IPS DF 6.9 (cell line): ENCODE data around the gene CWC25.

Source experiments
- DNase-seq: peaks from one replicate; pipeline ENCODE4 v3.0.0-alpha.2; 2013; ENCODE audit warnings: low read depth, low spot score
- H3K27ac ChIP-seq: one replicate; pipeline ENCODE4 v1.5.1; 2013; ENCODE audit warnings: low read length, control low read depth
- H3K27me3 ChIP-seq: 2 replicates; pipeline ENCODE4 v1.6.1; 2013; ENCODE audit warnings: mild to moderate bottlenecking, low read length; ENCODE audit not compliant: control insufficient read depth, insufficient read depth
- H3K36me3 ChIP-seq: 2 replicates; pipeline ENCODE4 v1.6.1; 2013; ENCODE audit warnings: low read length; ENCODE audit not compliant: control insufficient read depth, insufficient read depth
- H3K4me1 ChIP-seq: 2 replicates; pipeline ENCODE4 v1.6.1; 2013; ENCODE audit warnings: low read length; ENCODE audit not compliant: control insufficient read depth, insufficient read depth
- H3K4me3 ChIP-seq: 2 replicates; pipeline ENCODE4 v1.5.1; 2013; ENCODE audit warnings: mild to moderate bottlenecking, low read length
- H3K9me3 ChIP-seq: 2 replicates; pipeline ENCODE4 v1.6.1; 2013; ENCODE audit warnings: low read length, inconsistent platforms; ENCODE audit not compliant: control insufficient read depth, insufficient read depth
- WGBS: extraction: QIAGEN DNeasy Blood & Tissue Kit; methylation state at CpG from one replicate; pipeline ENCODE4 v1.1.7; 2013; ENCODE audit warnings: mixed read lengths, missing lambda C conversion rate; ENCODE audit not compliant: insufficient read length, insufficient coverage; 5-methylcytosine and 5-hydroxymethylcytosine counted together

Gene CWC25

GRCh38 chr17:38850374-38850773 is 25.3 kb upstream of the CWC25 start:
- WGBS, result no CpG with 5 or more reads among the region's 7 CpGs
- H3K27me3 ChIP-seq, result no peaks in the 10 kb centered on the region
- peaks cover 32% of the 10 kb centered on the region; the same call in 1 of the 2 replicates for H3K36me3 ChIP-seq
- no peak for DNase-seq
- H3K4me3 ChIP-seq, result no peak overlapping the region
- H3K9me3 ChIP-seq, result no peaks in the 10 kb centered on the region
- H3K4me1 ChIP-seq, result no peaks in the 10 kb centered on the region
- no peak overlapping the region for H3K27ac ChIP-seq

GRCh38 chr17:38848939-38849605 is 24.0 kb upstream of the CWC25 start:
- Histone ChIP-seq H3K9me3 (no peaks in the 10 kb centered on the region), H3K27me3 (no peaks in the 10 kb centered on the region), H3K4me1 (no peaks in the 10 kb centered on the region), H3K27ac (no peak overlapping the region), H3K4me3 (no peak overlapping the region), H3K36me3 (peaks cover 32% of the 10 kb centered on the region; the same call in 1 of the 2 replicates)
- WGBS, result 100% methylated on average over 2 of the region's 16 CpGs
- no peak for DNase-seq

GRCh38 chr17:38848557-38848891 is 23.4 kb upstream of the CWC25 start:
- Histone ChIP-seq H3K27ac (no peak overlapping the region), H3K4me3 (no peak overlapping the region), H3K27me3 (no peaks in the 10 kb centered on the region), H3K4me1 (no peaks in the 10 kb centered on the region), H3K9me3 (no peaks in the 10 kb centered on the region), H3K36me3 (peaks cover 32% of the 10 kb centered on the region; the same call in 1 of the 2 replicates)
- no CpG with 5 or more reads among the region's 1 CpG for WGBS
- no peak for DNase-seq

GRCh38 chr17:38844261-38844757 is 19.2 kb upstream of the CWC25 start:
- no peak overlapping the region for H3K4me3 ChIP-seq
- DNase-seq, result no peak

GRCh38 chr17:38825762-38826247 is 684 bp upstream of the CWC25 start:
- Histone ChIP-seq H3K36me3 (no peaks in the 10 kb centered on the region; the same call in 1 of the 2 replicates), H3K27me3 (no peaks in the 10 kb centered on the region), H3K4me1 (no peaks in the 10 kb centered on the region), H3K27ac (no peak overlapping the region), H3K9me3 (no peaks in the 10 kb centered on the region), H3K4me3 (peak overlapping the region; percentile 81; the same call in 1 of the 2 replicates)
- WGBS, result no CpG with 5 or more reads among the region's 17 CpGs
- no peak for DNase-seq

More at GRCh38 chr17:38844261-38844757, 19.2 kb upstream of the CWC25 start:
- peaks cover 1% of the 10 kb centered on the region; the same call in 1 of the 2 replicates for H3K4me1 ChIP-seq
- H3K27me3 ChIP-seq, result no peaks in the 10 kb centered on the region
- no peaks in the 10 kb centered on the region for H3K9me3 ChIP-seq
- no peak overlapping the region for H3K27ac ChIP-seq
- WGBS, result no CpG with 5 or more reads among the region's 13 CpGs
- H3K36me3 ChIP-seq, result peaks cover 16% of the 10 kb centered on the region; the same call in 1 of the 2 replicates

GRCh38 chr17:38815576-38816193 is 9.4 kb downstream of the CWC25 start:
- H3K9me3 ChIP-seq, result no peaks in the 10 kb centered on the region
- no CpG with 5 or more reads among the region's 8 CpGs for whole genome bisulfite sequencing
- H3K27ac ChIP-seq, result no peak overlapping the region
- no peak overlapping the region for H3K4me3 ChIP-seq
- DNase-seq, result no peak
- H3K4me1 ChIP-seq, result no peaks in the 10 kb centered on the region; the same call in 1 of the 2 replicates
- peaks cover 9% of the 10 kb centered on the region; the same call in 1 of the 2 replicates for H3K36me3 ChIP-seq
- H3K27me3 ChIP-seq, result no peaks in the 10 kb centered on the region

GRCh38 chr17:38809828-38810227 is 15.3 kb downstream of the CWC25 start:
- H3K4me1 ChIP-seq, result no peaks in the 10 kb centered on the region
- no CpG with 5 or more reads among the region's 7 CpGs for WGBS
- H3K9me3 ChIP-seq, result no peaks in the 10 kb centered on the region
- H3K27me3 ChIP-seq, result no peaks in the 10 kb centered on the region
- no peak overlapping the region for H3K4me3 ChIP-seq
- H3K27ac ChIP-seq, result no peak overlapping the region
- no peak for DNase-seq
- peaks cover 19% of the 10 kb centered on the region for H3K36me3 ChIP-seq

- no peak for DNase-seq
- no peaks in the 10 kb centered on the region for H3K9me3 ChIP-seq
- H3K27ac ChIP-seq, result no peak overlapping the region
- H3K4me3 ChIP-seq, result peak overlapping the region; percentile 58; the same call in 1 of the 2 replicates
- no CpG with 5 or more reads among the region's 14 CpGs for WGBS
- H3K4me1 ChIP-seq, result no peaks in the 10 kb centered on the region
- no peaks in the 10 kb centered on the region; the same call in 1 of the 2 replicates for H3K36me3 ChIP-seq
- no peaks in the 10 kb centered on the region for H3K27me3 ChIP-seq
These were observed 24.8 kb downstream of the CWC25 start for GRCh38 chr17:38800237-38800760.

GRCh38 chr17:38799501-38800236 is 25.5 kb downstream of the CWC25 start, which contains the start of gene PIP4K2B:
PIP4K2B (minus strand) TSS chr17:38799556; CDS start chr17:38799424, 132 bp downstream.
- no peaks in the 10 kb centered on the region for H3K27me3 ChIP-seq
- H3K36me3 ChIP-seq, result no peaks in the 10 kb centered on the region; the same call in 1 of the 2 replicates
- no peak within 1 kb of the TSS for H3K27ac ChIP-seq
- H3K4me1 ChIP-seq, result no peaks in the 10 kb centered on the region
- peak; percentile 94 for DNase-seq
- no CpG with 5 or more reads among the region's 76 CpGs for WGBS
- H3K4me3 ChIP-seq, result peak within 1 kb of the TSS; percentile 58
- no peaks in the 10 kb centered on the region for H3K9me3 ChIP-seq
